Measurements from ENCODE around the gene CFAP299.

DNA sequence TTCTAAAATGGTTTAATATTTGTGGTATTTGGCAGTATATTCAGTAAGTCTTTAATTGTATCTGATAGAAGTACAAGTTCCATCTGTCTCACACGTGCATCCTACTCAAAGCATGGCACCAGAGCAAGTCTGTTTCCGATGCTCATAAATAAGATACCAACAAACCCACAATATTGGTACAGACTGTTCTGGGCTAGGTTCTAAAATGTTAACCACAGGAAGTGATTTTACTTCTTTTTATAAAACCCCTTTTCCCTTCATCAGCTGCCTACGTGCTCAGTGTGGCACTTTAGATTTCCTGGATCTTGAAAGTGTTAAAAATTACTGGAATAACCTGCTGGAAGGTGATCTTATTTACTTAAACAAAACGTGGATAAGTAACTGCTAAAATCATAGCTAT is 165.1 kb downstream of the CFAP299 start:
- no peak for TF ChIP-seq POLR2A (IDR thresholded peaks at IDR 0.05)
- TF ChIP-seq, protein P1, sequence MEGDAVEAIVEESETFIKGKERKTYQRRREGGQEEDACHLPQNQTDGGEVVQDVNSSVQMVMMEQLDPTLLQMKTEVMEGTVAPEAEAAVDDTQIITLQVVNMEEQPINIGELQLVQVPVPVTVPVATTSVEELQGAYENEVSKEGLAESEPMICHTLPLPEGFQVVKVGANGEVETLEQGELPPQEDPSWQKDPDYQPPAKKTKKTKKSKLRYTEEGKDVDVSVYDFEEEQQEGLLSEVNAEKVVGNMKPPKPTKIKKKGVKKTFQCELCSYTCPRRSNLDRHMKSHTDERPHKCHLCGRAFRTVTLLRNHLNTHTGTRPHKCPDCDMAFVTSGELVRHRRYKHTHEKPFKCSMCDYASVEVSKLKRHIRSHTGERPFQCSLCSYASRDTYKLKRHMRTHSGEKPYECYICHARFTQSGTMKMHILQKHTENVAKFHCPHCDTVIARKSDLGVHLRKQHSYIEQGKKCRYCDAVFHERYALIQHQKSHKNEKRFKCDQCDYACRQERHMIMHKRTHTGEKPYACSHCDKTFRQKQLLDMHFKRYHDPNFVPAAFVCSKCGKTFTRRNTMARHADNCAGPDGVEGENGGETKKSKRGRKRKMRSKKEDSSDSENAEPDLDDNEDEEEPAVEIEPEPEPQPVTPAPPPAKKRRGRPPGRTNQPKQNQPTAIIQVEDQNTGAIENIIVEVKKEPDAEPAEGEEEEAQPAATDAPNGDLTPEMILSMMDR (IDR thresholded peaks at IDR 0.05) = no peak

All from gastroesophageal sphincter (tissue), 3 donors.